ENCODE measurements around the gene HSPA1L. TPM values are rescaled to one million over a fixed set of nuclear protein-coding genes. Genes with fewer than 3 reads are reported as not detected.
A peak's percentile ranks its signal among the peaks of the same experiment; 100 is the strongest.

HSPA1L gene
- total and polyA plus RNA-seq, 7 experiments from 2014 or later = 2.3 to 5.5 (median 3.7) TPM

DNA sequence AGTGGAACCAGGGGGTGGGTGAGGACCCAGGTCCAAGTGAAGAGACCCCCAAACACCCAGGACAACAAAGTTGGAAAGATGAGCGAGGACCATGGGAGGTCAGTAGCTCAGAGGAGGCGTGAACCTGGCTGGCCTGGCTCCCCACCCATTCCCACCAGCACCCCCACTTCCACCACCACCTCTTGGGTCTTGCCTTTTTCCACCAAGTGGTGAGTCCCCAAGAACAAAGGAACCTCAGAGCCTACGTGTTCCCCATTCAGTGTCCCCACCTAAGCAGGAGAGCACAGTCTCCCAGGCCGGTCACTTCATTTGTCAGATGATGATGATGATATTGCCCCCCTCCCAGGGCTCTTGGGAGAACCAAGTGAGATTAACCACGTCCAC is 37.4 kb downstream of the HSPA1L start:
- no peak for ATAC-seq
- intact Hi-C loops (cut with micrococcal nuclease) = loop anchor here in 1 of 2 donors (2.0 kb wide), 1 partner anchor 39 kb away; no protein-coding TSS in a partner anchor
- H3K9me3 Mint-ChIP-seq = no peaks in the 10 kb centered on the region
- no peak for DNase-seq
- H3K27ac Mint-ChIP-seq = peak overlapping the region in 1 of 9 donors; percentile 83
- no peaks in the 10 kb centered on the region for H3K27me3 ChIP-seq (ENCODE audit: control insufficient read depth in 2 of 2, insufficient read depth in 2 of 2, low read length in 2 of 2)
- ChIA-PET CTCF (interaction anchor here (0.6 to 1.3 kb wide), 3 partner anchors 14 to 1194 kb away, joined by 3 to 4 read pairs (median 3); no protein-coding TSS in a partner anchor), POLR2A (interaction anchor here (0.6 to 1.1 kb wide), 2 partner anchors 37 to 182 kb away, joined by 3 read pairs; no protein-coding TSS in a partner anchor)
- peaks cover 0 to 49% (median 4%) of the 10 kb centered on the region in 3 experiments for H3K36me3 ChIP-seq (ENCODE audit: control insufficient read depth in 2 of 3, insufficient read depth in 3 of 3, low read length in 3 of 3)
- no peaks in the 10 kb centered on the region for H3K27me3 Mint-ChIP-seq
- H3K36me3 Mint-ChIP-seq = peaks cover 0 to 26% (median 3%) of the 10 kb centered on the region in 5 donors
- H3K4me1 Mint-ChIP-seq = peaks cover 5 to 31% (median 28%) of the 10 kb centered on the region in 7 donors
- no peaks in the 10 kb centered on the region for H3K9me3 ChIP-seq (ENCODE audit: control insufficient read depth in 2 of 3, low read length in 3 of 3)
- H3K27ac ChIP-seq (ENCODE audit: low read depth, low read length) = no peak overlapping the region
- peaks cover 24 to 25% of the 10 kb centered on the region in 2 donors for H3K4me1 ChIP-seq (ENCODE audit: control insufficient read depth in 2 of 2, insufficient read depth in 2 of 2, low read length in 2 of 2)
- H3K4me3 Mint-ChIP-seq = peak overlapping the region in 1 of 10 donors; percentile 65
- no peak overlapping the region for H3K4me3 ChIP-seq (ENCODE audit: low read length)

DNA sequence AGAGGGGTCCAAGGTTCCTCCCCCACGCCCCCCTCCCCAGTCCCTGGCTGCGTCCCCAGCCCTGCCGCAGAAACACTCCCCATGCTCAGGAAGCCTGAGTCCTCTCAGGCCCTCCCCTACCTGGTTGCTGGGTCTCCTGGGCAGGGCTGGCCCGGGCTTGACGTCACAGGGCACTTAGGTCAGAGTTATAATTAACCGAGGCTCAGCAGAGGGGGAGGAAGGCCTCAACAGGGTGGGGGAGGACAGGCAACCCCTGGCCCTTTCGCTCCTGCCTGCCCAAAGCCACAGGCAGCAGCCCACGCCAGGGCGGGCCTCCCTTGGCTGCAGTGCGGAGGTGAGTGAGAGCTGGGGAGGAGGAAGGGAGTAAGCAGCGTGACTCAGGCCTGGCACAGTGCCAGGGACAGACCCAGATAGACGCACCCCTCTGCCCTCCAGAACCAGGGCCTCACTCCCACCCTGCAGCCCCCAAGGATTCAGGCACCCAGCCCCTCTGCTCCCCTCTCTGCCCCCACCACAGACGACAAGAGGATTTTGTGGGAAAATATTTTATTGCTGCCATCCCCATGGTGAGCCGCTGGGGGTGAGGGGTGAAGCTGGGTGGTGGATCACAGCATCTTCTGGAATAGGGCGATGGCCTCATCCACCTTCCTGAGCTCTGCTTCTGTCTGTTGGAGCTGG is 38.0 kb downstream of the HSPA1L start, which contains the start of gene VWA7:
Gene VWA7 (minus strand): TSS at position 340 of the 678 bp plus-strand sequence. CDS start 549 bp downstream, outside the sequence.
- peak within 1 kb of the TSS in 1 of 9 donors; percentile 83 for H3K27ac Mint-ChIP-seq
- H3K4me3 Mint-ChIP-seq = peak within 1 kb of the TSS in 3 of 10 donors; percentile 57 to 65 (median 63)
- H3K4me1 Mint-ChIP-seq = peaks cover 5 to 36% (median 33%) of the 10 kb centered on the region in 7 donors
- intact Hi-C loops (cut with micrococcal nuclease) = loop anchor here in 1 of 2 donors (2.0 kb wide), 1 partner anchor 38 kb away; no protein-coding TSS in a partner anchor
- no peaks in the 10 kb centered on the region for H3K27me3 Mint-ChIP-seq
- peak; percentile 80 for ATAC-seq
- Histone ChIP-seq H3K4me1 (ENCODE audit: control insufficient read depth in 2 of 2, insufficient read depth in 2 of 2, low read length in 2 of 2) (peaks cover 27% of the 10 kb centered on the region in 2 donors), H3K4me3 (ENCODE audit: low read length) (peak within 1 kb of the TSS; percentile 24), H3K9me3 (ENCODE audit: control insufficient read depth in 2 of 3, low read length in 3 of 3) (no peaks in the 10 kb centered on the region), H3K27me3 (ENCODE audit: control insufficient read depth in 2 of 2, insufficient read depth in 2 of 2, low read length in 2 of 2) (no peaks in the 10 kb centered on the region), H3K36me3 (ENCODE audit: control insufficient read depth in 2 of 3, insufficient read depth in 3 of 3, low read length in 3 of 3) (peaks cover 0 to 44% (median 4%) of the 10 kb centered on the region in 3 experiments), H3K27ac (ENCODE audit: low read depth, low read length) (no peak within 1 kb of the TSS)
- no peaks in the 10 kb centered on the region for H3K9me3 Mint-ChIP-seq
- ChIA-PET POLR2A (interaction anchor here (1.1 kb wide), 1 partner anchor 37 kb away, joined by 3 read pairs; no protein-coding TSS in a partner anchor), CTCF (interaction anchor here (0.6 to 1.3 kb wide), 4 partner anchors 14 to 1195 kb away, joined by 3 to 4 read pairs (median 4); no protein-coding TSS in a partner anchor)
- H3K36me3 Mint-ChIP-seq = peaks cover 0 to 22% (median 2%) of the 10 kb centered on the region in 5 donors
- peak in 5 of 9 donors; percentile 23 to 84 (median 32) for DNase-seq

DNA sequence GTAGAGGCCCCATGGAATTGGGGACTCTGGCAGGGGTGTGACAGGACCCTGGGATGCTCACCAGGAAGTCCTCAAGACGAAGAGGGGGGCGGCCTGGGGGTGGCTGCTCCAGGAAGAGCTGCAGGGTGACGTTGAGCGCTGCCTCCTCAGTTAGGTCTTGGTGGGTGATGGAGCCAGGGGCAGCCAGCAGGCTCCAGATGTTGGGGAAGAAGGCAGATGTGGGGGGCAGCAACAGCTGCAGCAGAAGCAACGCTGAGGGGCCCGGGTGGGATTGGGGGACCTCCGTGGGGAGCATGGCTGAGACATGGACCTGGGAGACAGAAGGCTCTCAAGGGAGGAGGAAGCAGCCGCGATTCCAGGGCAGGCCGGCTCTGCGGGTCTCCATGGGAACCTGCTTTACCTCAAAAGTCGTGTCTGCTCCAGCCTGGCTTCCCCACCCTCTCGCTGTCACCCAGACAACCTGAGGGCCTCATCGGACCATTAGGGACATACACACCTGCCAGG is 38.5 kb downstream of the HSPA1L start:
- ATAC-seq = peak; percentile 5
- Mint-ChIP-seq H3K9me3 (no peaks in the 10 kb centered on the region), H3K27ac (peak overlapping the region in 1 of 9 donors; percentile 83), H3K4me1 (peaks cover 5 to 41% (median 36%) of the 10 kb centered on the region in 7 donors), H3K27me3 (no peaks in the 10 kb centered on the region), H3K36me3 (peaks cover 0 to 22% (median 2%) of the 10 kb centered on the region in 5 donors), H3K4me3 (peak overlapping the region in 3 of 10 donors; percentile 42 to 65 (median 63))
- CTCF ChIA-PET = interaction anchor here (1.1 kb wide), 1 partner anchor 41 kb away, joined by 4 read pairs; no protein-coding TSS in a partner anchor
- Histone ChIP-seq H3K4me3 (ENCODE audit: low read length) (peak overlapping the region; percentile 24), H3K4me1 (ENCODE audit: control insufficient read depth in 2 of 2, insufficient read depth in 2 of 2, low read length in 2 of 2) (peaks cover 31 to 32% of the 10 kb centered on the region in 2 donors), H3K9me3 (ENCODE audit: control insufficient read depth in 2 of 3, low read length in 3 of 3) (no peaks in the 10 kb centered on the region), H3K27ac (ENCODE audit: low read depth, low read length) (no peak overlapping the region), H3K36me3 (ENCODE audit: control insufficient read depth in 2 of 3, insufficient read depth in 3 of 3, low read length in 3 of 3) (peaks cover 0 to 38% (median 4%) of the 10 kb centered on the region in 3 experiments), H3K27me3 (ENCODE audit: control insufficient read depth in 2 of 2, insufficient read depth in 2 of 2, low read length in 2 of 2) (no peaks in the 10 kb centered on the region)
- DNase-seq = no peak
- POLR2A ChIA-PET = interaction anchor here (0.5 kb wide), 1 partner anchor 13 kb away, joined by 3 read pairs; no protein-coding TSS in a partner anchor
- intact Hi-C loops (cut with micrococcal nuclease) = loop anchor here in 1 of 2 donors (2.0 kb wide), 1 partner anchor 38 kb away; no protein-coding TSS in a partner anchor

DNA sequence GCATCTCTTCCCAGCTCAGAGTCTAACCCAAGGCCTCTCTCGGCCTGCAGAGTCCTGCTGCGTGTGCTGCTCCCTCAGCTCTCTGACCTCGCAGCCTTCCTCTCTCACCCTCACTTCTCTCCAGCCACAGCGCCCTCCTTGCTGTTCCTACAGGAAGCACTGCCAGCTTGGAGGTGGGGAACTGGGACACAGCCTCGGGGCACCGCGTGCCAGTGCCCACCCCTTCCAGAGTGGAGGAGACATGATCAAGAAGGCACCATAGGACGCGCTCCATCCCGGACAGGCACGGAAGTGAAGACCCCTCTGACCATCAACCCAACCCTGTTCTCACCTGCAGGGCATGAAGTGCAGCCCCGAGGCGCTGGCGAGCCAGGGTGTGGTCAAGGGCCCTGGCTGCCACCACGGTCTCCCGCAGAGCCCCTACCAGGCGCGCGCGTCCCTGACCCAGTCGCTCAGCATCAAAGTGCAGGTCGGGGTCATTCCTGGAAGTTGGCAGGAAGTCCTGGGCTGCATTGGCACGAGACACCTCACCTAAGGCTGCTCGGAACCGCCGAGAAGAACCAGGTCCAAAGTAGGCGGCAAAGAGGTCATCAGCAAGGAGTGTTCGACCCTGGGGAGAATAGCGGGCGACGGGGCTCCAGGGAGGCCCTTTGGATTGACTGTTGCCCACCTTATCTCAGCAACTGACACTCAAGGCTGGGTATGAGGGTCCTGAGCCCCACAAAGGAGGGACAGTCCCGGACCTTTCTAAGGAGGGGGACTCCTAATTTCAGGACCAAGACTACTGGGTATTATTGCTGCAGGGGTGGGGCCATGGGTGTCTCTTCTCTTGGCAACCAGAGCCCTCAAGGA is 39.2 kb downstream of the HSPA1L start:
- intact Hi-C loops (cut with micrococcal nuclease) = loop anchor here in 1 of 2 donors (2.0 kb wide), 1 partner anchor 37 kb away; no protein-coding TSS in a partner anchor

DNA sequence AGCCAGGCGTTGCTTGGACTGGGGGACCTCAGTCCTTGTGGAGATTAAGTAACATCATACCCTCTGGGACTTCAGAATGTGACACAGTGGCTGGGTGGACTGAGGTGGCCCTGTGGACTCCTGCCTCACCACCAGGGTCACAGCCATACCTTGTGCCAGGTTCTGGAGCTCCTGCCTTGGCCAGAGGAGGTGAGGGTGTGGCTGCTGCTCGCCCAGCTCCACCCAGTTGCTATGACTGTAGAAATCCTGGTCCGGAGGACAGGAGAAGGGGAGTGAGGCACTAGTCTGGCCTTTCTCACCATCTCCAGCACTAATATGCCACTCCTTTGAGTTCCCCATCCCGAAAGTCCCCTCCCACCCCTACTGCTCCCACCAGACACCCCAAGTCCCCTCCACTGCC is 39.9 kb downstream of the HSPA1L start:
- CTCF ChIA-PET = interaction anchor here (1.2 to 2.1 kb wide), 2 partner anchors 11 to 45 kb away, joined by 3 to 9 read pairs; no protein-coding TSS in a partner anchor
- Mint-ChIP-seq H3K9me3 (peaks cover 0 to 4% (median 0%) of the 10 kb centered on the region in 11 donors), H3K27ac (peak overlapping the region in 1 of 9 donors; percentile 77), H3K36me3 (peaks cover 0 to 13% (median 1%) of the 10 kb centered on the region in 5 donors), H3K4me3 (peak overlapping the region in 1 of 10 donors; percentile 14), H3K4me1 (peaks cover 5 to 49% (median 46%) of the 10 kb centered on the region in 7 donors), H3K27me3 (no peaks in the 10 kb centered on the region)
- POLR2A ChIA-PET = no interaction called here
- no peaks in the 10 kb centered on the region for H3K9me3 ChIP-seq (ENCODE audit: control insufficient read depth in 2 of 3, low read length in 3 of 3)
- DNase-seq (no peak), ATAC-seq (no peak)
- no peak overlapping the region for H3K4me3 ChIP-seq (ENCODE audit: low read length)
- H3K4me1 ChIP-seq (ENCODE audit: control insufficient read depth in 2 of 2, insufficient read depth in 2 of 2, low read length in 2 of 2) = peaks cover 37 to 41% of the 10 kb centered on the region in 2 donors
- intact Hi-C loops (cut with micrococcal nuclease) = no loop called here
- H3K27me3 ChIP-seq (ENCODE audit: control insufficient read depth in 2 of 2, insufficient read depth in 2 of 2, low read length in 2 of 2) = no peaks in the 10 kb centered on the region
- H3K36me3 ChIP-seq (ENCODE audit: control insufficient read depth in 2 of 3, insufficient read depth in 3 of 3, low read length in 3 of 3) = peaks cover 0 to 25% (median 4%) of the 10 kb centered on the region in 3 experiments
- no peak overlapping the region for H3K27ac ChIP-seq (ENCODE audit: low read depth, low read length)

More for the DNA sequence above, 39.2 kb downstream of the HSPA1L start:
- Histone ChIP-seq H3K36me3 (ENCODE audit: control insufficient read depth in 2 of 3, insufficient read depth in 3 of 3, low read length in 3 of 3) (peaks cover 0 to 31% (median 4%) of the 10 kb centered on the region in 3 experiments), H3K4me1 (ENCODE audit: control insufficient read depth in 2 of 2, insufficient read depth in 2 of 2, low read length in 2 of 2) (peaks cover 37 to 38% of the 10 kb centered on the region in 2 donors), H3K27ac (ENCODE audit: low read depth, low read length) (no peak overlapping the region), H3K27me3 (ENCODE audit: control insufficient read depth in 2 of 2, insufficient read depth in 2 of 2, low read length in 2 of 2) (no peaks in the 10 kb centered on the region), H3K9me3 (ENCODE audit: control insufficient read depth in 2 of 3, low read length in 3 of 3) (no peaks in the 10 kb centered on the region), H3K4me3 (ENCODE audit: low read length) (no peak overlapping the region)
- CTCF ChIA-PET = interaction anchor here (1.2 kb wide), 1 partner anchor 11 kb away, joined by 3 read pairs; no protein-coding TSS in a partner anchor
- peaks cover 0 to 4% (median 0%) of the 10 kb centered on the region in 11 donors for H3K9me3 Mint-ChIP-seq
- no peak for DNase-seq
- POLR2A ChIA-PET = interaction anchor here (0.5 kb wide), 1 partner anchor 12 kb away, joined by 3 read pairs; no protein-coding TSS in a partner anchor
- peak overlapping the region in 3 of 9 donors; percentile 5 to 83 (median 51) for H3K27ac Mint-ChIP-seq
- H3K4me3 Mint-ChIP-seq = peak overlapping the region in 4 of 10 donors; percentile 42 to 65 (median 52)
- no peaks in the 10 kb centered on the region for H3K27me3 Mint-ChIP-seq
- ATAC-seq = no peak
- H3K4me1 Mint-ChIP-seq = peaks cover 5 to 48% (median 43%) of the 10 kb centered on the region in 7 donors
- H3K36me3 Mint-ChIP-seq = peaks cover 0 to 18% (median 4%) of the 10 kb centered on the region in 5 donors

Measured in naive thymus-derived CD4-positive, alpha-beta T cell (primary cell).